Mucosa of gallbladder (tissue), 1 donor: Measurements from ENCODE around the gene TACC3. TPM values are rescaled to one million over a fixed set of nuclear protein-coding genes. Genes with fewer than 3 reads are reported as not detected.

Experiments used
- DNase-seq: peaks from one replicate; pipeline ENCODE4 v3.0.0-alpha.2; 2020; ENCODE audit warnings: low spot score
- total RNA-seq: library from RNA; stranded (reverse); gene quantifications from one replicate; pipeline ENCODE4 v1.2.1, GENCODE V29; 2021
- donor health status: DM: no; HTN: no; CAD: no.

Gene TACC3
- total RNA-seq, 1 donor from 2014 or later, result 16.2 TPM

- DNase-seq, result no peak
Observed at GRCh38 chr4:1703867-1704266, 17.5 kb upstream of the TACC3 start.

DNA sequence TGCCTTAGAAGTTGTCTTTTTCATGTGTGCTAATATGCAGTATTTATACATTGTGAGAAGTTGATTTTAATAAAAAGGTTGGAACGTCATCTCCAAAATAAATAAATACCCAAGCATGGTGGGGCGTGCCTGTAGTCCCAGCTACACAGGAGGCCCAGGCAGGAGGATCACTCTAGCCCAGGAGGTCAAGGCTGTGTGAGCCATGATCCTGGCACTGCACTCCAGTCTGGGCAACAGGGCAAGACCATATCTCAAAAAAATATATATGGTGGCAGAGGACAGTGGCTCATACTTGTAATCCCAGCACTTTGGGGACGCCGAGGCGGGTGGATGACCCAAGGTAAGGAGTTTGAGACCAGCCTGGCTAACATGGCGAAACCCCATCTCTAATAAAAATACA lies 15.6 kb upstream of the TACC3 start:
- DNase-seq, result no peak

DNA sequence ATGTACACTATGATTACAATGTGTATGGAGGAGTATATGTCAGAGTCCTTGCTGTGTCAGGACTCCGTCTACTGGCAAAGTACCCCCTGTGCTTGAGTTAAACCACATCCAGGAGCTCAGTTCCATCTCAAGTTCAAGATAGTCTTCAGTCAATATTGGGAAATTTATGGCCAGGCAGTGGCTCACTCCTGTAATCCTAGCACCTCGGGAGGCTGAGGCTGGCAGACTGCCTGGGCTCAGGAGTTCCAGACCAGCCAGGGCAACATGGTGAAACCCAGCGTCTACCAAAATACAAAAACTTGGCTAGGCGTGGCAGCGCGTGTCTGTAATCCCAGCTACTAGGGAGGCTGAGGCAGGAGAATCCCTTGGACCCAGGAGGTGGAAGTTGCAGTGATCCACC lies 15.0 kb upstream of the TACC3 start:
- DNase-seq, result no peak

- no peak for DNase-seq
Observed at GRCh38 chr4:1708581-1708980, 12.7 kb upstream of the TACC3 start.

DNA sequence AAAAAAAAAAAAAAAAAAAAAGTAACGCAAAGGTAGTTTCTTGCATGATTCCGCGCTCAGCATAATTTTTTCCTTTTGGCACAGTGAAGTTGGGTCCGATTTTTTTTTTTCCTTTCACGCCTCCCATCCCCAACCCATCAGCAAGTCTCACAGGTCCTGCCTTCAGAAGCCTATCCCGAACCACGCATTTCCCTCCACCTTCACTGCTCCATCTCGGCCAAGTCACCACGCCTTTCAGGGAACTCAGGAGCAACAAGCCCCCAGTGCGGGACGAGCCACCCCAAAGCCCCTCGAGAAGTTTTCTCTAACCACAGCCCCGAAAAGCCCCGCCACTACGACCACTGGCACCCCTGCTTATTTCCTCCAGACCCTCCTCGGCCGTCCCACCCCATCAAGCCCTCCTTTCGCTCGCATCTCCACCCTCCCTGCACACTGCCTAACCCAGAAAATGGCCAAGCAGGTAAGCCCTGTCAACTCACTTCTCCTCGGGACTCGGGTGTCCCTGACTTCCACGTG lies 10.2 kb upstream of the TACC3 start:
- DNase-seq, result no peak

- DNase-seq, result peak; percentile 69
Observed at GRCh38 chr4:1711571-1712215, 9.6 kb upstream of the TACC3 start.

- DNase-seq, result peak; percentile 97
Observed at GRCh38 chr4:1712216-1713002, 8.9 kb upstream of the TACC3 start, which contains the start of gene SLBP. TSS of gene SLBP (minus strand) at chr4:1712319. CDS start at chr4:1712188, 131 bp downstream.

DNA sequence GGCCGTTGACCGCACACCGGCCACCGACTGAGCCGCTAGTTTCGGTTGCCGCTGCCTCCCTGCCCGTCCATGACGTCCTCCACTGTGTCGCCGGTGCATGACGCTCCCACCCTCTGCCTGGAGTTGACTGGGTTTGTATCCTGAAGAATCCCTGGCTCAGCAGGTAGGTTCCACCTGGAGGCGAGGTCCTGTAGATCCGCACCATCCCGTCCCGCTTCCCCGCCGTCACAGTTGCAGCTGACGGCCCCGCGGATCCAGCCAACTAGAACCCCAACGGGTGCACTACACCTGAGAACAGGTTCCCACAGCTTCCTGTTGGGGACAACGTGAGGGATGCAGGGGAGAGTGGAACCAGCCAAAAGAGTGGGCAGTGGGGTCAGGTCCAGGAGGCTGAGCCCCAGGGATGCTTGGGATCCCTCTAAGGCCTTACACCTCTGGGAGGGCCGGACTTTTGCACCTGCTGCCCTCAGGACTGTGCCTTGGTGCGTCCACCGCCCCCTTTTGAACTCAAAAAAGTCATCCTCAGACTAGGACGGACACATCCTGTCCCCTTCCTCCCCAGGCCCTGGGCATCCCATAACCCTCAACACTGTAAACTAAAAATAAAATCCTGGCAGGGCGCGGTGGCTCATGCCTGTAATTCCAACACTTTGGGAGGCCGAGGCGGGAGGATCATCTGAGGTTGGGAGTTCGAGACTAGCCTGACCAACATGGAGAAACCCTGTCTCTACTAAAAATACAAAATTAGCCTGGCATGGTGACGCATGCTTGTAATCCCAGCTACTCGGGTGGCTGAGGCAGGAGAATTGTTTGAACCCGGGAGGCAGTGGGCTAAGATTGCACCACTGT lies 8.1 kb upstream of the TACC3 start:
- no peak for DNase-seq

DNA sequence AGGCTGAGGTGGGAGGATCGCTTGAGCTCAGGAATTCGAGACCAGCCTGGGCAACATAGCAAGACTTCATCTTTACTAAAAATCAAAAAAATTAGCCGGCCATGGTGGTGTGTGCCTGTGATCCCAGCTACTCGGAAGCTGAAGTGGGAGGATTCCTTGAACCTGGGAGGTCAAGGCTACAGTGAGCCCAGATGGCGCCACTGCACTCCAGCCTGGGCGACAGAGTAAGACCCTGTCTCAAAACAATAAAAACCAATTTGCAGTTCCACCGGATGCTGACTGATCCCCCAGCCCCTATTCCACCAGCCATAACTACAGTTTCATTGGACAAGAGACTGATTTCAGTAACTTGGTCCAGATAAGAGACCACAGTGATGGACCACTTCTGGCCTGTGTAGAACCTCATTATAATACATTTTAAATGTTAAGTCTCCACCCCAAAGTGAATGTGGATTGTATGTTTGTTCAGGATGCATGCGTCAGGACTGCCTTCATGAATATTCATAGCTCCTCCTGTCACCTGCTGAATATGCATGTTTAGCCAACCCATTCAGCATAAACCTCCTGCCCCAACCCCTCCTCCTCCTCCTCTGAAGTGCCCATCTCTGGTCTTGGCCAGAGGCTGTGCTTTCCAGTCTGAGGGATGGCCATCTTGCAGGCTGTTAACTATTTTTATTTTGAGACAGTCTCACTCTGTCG lies 6.9 kb upstream of the TACC3 start:
- no peak for DNase-seq

- DNase-seq, result no peak
Observed at GRCh38 chr4:1715002-1715758, 6.1 kb upstream of the TACC3 start.

- DNase-seq, result no peak
Observed at GRCh38 chr4:1716065-1716945, 5.0 kb upstream of the TACC3 start.

DNA sequence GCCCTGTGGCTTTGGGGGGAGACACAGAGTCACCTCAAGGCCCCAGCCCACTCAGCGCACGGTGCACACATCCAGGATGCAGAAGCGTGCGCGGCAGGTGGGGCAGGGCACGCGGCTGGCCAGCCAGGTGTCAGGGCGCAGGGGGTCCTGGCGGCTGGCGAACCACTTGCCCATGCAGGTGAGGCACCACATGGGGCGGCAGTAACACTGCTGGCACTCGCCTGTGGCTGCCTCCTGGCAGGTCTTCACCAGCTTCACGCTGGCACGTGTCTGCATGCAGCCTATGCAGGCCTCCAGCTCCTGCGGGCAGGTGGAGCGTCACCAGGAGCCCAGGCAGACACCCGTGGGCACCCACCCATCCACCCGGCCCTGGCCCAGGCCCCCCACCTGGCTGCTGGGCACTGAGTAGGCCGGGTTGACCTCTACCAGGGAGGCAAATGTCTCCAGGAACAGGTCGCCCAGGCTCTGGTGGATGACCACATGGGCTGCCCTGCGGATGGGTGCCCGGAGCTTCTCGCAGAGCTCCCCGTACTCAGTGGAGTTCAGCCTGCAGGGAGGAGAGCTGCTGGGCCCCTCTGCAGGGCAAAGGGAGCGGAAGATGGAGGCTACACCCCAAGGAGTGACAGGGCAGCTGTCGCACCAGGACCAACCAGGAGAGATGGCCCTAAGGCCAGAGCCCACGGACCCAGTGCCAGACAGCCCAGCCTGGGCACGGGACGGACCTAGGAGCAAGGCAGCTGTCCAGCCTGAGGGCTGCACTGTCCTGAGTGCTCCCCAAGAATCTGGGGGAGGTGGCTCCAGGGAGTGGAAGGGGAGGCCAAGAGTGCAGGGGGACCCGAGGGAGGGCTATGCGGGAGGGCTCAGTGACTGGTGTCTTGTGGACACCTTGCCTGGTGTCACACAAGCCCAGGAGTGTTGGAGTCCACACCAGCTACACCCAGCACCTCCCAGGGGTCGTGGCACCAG lies 3.9 kb upstream of the TACC3 start:
- DNase-seq, result no peak

DNA sequence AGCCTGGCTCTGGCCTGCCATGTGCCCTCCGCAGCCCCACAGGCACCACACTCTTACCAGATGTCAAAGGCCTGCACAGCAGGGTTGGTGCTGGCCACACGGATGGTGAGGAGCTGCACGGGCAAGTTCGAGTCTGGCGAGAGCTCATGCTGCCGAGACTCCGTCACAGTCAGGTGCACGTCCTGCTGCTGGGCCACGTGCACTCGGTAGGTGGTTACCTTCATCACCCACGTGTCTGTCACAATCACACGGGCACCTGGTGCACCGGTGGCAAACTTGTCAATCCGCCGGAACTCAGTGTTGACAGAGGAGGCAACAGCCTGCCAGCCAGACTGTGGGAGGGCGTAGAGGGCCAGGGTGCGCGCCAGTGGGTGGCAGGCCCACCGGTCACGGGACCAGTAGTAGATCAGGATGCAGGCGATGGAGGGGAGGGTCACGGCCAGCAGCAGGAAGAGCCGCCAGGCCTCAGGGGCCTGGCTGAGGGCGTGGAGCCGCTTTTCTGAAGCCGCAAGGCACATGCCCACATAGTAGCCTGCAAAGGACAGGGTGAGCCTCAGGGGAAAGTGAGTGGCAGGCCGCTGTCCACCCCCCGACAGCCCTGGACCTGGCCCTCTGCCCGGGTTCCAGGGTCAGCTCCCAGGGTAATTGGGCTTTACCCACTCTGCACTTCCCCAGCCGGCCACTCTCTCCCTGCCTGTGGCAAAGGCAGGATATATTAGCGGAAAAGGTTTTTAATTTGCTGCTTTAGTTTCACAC lies 3.0 kb upstream of the TACC3 start:
- DNase-seq, result no peak

DNA sequence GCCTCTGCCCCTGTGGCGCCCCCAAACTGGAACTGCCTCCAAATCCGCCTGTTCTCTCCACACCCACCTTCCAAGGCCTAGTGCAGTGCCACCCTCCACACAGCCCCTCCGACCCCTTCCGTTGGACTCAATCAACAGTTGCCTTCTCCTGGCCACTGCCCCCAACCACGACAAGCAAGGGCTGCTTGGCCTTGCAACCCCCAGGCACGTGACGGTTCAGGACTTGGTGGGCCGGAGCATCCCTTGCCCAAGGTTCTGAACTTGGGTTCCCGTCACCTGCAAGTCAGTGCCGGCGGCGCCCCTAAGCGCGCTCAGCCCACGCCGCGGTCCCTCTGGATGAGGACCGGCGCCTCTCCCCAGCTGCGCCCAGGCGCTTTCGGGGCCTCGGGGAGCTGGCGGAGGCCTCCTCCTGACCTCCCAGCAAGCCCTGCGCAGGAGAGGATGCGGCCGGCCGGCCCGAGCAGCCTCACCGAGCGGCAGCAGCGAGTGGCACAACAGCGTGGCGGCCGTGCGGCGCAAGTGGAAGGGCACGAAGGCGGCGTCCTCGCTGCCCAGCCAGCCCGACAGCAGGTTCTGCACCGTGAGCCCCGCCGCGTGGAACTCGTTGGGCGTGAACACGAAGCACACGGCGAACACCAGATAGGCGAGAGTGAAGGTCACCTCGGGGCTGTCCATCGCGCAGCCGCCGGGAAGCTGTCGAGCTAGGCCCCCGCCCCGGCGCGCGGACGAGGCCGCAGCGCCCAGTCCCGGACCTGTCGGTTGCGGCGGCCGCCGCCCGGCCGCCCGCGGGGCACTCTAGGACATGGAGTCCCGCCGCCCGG lies 948 bp upstream of the TACC3 start:
- peak; percentile 37 for DNase-seq

- no peak for DNase-seq
Observed at GRCh38 chr4:1721666-1722550, 587 bp downstream of the TACC3 start.

- no peak for DNase-seq
Observed at GRCh38 chr4:1722551-1723118, 1.3 kb downstream of the TACC3 start.
